Naive thymus-derived CD8-positive, alpha-beta T cell (primary cell): ENCODE data around the gene MSX2. TPM values are rescaled to one million over a fixed set of nuclear protein-coding genes. Genes with fewer than 3 reads are reported as not detected.
"Not testable (repeated sequence)": the region's sequence is repeated elsewhere in the genome, so short reads cannot be mapped to it uniquely, and the experiment has no call there.

Experiments
- ATAC-seq, 2 donors: fragments of 150-1000 bp; cut with Tn5 transposase in 1 of 2; sonication (Bioruptor Pico), chemical (Tn5 transposase) in 1 of 2; 1 replicate in 1 of 2; 2 replicates in 1 of 2; pipeline ENCODE4 v1.10.0; 2021; ENCODE audit warnings: mild to moderate bottlenecking in 2 of 2, moderate library complexity in 2 of 2
- POLR2A ChIA-PET: fragments of 350-600 bp; sonication (Branson Sonifier 250); formaldehyde crosslinking; loops from one replicate; lab custom pipeline; 2021; ENCODE audit warnings: antibody characterized with exemption; lab: Charles Lee
- DNase-seq, 10 donors: peaks; one replicate each; pipeline versions ENCODE4 v3.0.0 to v3.0.0-alpha.2; 2020 to 2022
- H3K27ac Mint-ChIP-seq, 10 donors: one replicate each; pipeline ENCODE4 v1.8.0; 2020 to 2022; ENCODE audit warnings: mild to moderate bottlenecking in 10 of 10, mixed read lengths in 10 of 10, moderate library complexity in 4 of 10, inconsistent platforms in 1 of 10
- H3K27me3 Mint-ChIP-seq, 5 donors: one replicate each; pipeline ENCODE4 v1.8.0; 2021 to 2022; ENCODE audit warnings: mixed read lengths in 5 of 5
- H3K36me3 Mint-ChIP-seq, 3 donors: one replicate each; pipeline ENCODE4 v1.8.0; 2020 to 2022; ENCODE audit warnings: mixed read lengths in 3 of 3, mild to moderate bottlenecking in 2 of 3, inconsistent platforms in 1 of 3
- H3K4me1 Mint-ChIP-seq, 4 donors: one replicate each; pipeline ENCODE4 v1.8.0; 2021 to 2022; ENCODE audit warnings: mixed read lengths in 4 of 4
- H3K4me3 Mint-ChIP-seq, 10 donors: one replicate each; pipeline ENCODE4 v1.8.0; 2020 to 2022; ENCODE audit warnings: mild to moderate bottlenecking in 10 of 10, mixed read lengths in 10 of 10, moderate library complexity in 6 of 10, inconsistent platforms in 1 of 10
- H3K9me3 Mint-ChIP-seq, 9 donors: one replicate each; pipeline ENCODE4 v1.8.0; 2020 to 2022; ENCODE audit warnings: mixed read lengths in 9 of 9, mild to moderate bottlenecking in 3 of 9, inconsistent platforms in 1 of 9, moderate library complexity in 1 of 9
- polyA plus RNA-seq, 3 donors: library from polyadenylated mRNA; unstranded; fragments of 300-500 nt; fragmentation: Illumina TruSeq; gene quantifications; one replicate each; pipeline ENCODE4 v1.2.3, GENCODE V29; 2021
- total RNA-seq, 8 experiments: library from RNA in 2 of 8; stranded (reverse) in 2 of 8; gene quantifications; one replicate each; pipeline ENCODE4 v1.2.3 and lab custom pipeline; 2021 to 2026

MSX2 gene
- total and polyA plus RNA-seq, 5 experiments from 2014 or later, result not detected

DNA sequence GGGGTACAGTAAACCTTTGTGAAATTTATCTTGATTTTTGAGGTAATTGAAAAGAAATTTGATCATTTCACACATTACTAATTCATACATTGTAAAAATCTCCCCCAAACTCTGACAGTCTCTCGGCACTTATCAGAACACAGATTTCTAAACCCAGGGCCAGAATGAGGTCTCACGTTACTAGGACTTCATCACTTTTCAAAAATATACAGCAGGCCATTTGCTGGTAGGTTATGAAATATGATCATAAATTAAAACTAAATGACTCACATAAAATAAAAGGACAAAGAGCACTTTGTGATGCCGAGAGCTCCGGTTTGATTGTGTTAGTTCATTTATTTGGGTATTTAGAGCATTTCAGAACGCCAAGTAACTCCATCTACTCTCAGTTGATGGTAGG, 17.0 kb downstream of the MSX2 start:
- ATAC-seq, result no peak
- no peak overlapping the region for H3K27ac Mint-ChIP-seq

GRCh38 chr5:174744896-174745295, 20.5 kb downstream of the MSX2 start:
- peaks cover 0 to 5% (median 0%) of the 10 kb centered on the region in 3 donors for H3K36me3 Mint-ChIP-seq
- no peak overlapping the region for H3K27ac Mint-ChIP-seq
- H3K9me3 Mint-ChIP-seq, result peaks cover 0 to 10% (median 2%) of the 10 kb centered on the region in 9 donors
- peaks cover 24 to 52% (median 28%) of the 10 kb centered on the region in 5 donors for H3K27me3 Mint-ChIP-seq
- ATAC-seq (no peak), DNase-seq (no peak)
- peaks cover 0 to 1% (median 0%) of the 10 kb centered on the region in 4 donors for H3K4me1 Mint-ChIP-seq
- POLR2A ChIA-PET, result no interaction called here
- no peak overlapping the region for H3K4me3 Mint-ChIP-seq

More for the DNA sequence above, 17.0 kb downstream of the MSX2 start:
- Mint-ChIP-seq H3K36me3 (no peaks in the 10 kb centered on the region), H3K27me3 (peaks cover 20 to 40% (median 26%) of the 10 kb centered on the region in 5 donors), H3K9me3 (peaks cover 0 to 10% (median 2%) of the 10 kb centered on the region in 9 donors), H3K4me1 (peaks cover 0 to 3% (median under 1%) of the 10 kb centered on the region in 4 donors), H3K4me3 (no peak overlapping the region)
- DNase-seq, result no peak
- POLR2A ChIA-PET, result no interaction called here

DNA sequence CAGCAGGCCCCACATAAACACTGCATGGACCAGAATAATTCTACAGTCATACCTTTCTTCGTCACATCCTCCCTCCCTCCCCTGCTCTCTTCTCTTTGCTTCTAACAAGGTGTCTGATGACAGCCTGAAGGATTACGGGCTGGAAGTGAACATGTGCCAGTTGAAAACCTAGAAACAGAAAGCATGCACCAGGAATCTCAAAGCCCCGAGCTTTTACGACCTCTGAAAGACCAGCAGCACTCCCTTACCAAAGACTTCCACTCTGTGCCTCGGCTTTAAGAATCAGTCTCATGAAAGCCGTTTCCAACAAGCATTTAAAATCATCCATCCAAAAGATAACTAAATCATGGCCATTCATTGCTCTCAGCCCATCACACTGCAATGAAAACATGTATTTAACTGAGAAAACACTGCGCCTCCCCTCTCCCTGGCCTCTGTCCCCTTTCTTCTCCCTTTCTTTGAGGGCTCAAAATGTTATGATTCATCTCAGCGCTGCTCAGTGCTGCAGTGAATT, 21.3 kb downstream of the MSX2 start:
- peaks cover 0 to 5% (median 0%) of the 10 kb centered on the region in 3 donors for H3K36me3 Mint-ChIP-seq
- POLR2A ChIA-PET, result no interaction called here
- H3K4me1 Mint-ChIP-seq, result peaks cover 0 to 1% (median 0%) of the 10 kb centered on the region in 4 donors
- ATAC-seq (no peak), DNase-seq (no peak)
- H3K27me3 Mint-ChIP-seq, result peaks cover 28 to 59% (median 33%) of the 10 kb centered on the region in 5 donors
- H3K9me3 Mint-ChIP-seq, result peaks cover 0 to 10% (median 2%) of the 10 kb centered on the region in 9 donors
- H3K27ac Mint-ChIP-seq, result peak overlapping the region in 1 of 10 donors; percentile 32
- H3K4me3 Mint-ChIP-seq, result no peak overlapping the region

GRCh38 chr5:174750711-174751110, 26.3 kb downstream of the MSX2 start:
- no peak overlapping the region for H3K27ac Mint-ChIP-seq
- peaks cover 0 to 5% (median 0%) of the 10 kb centered on the region in 3 donors for H3K36me3 Mint-ChIP-seq
- ATAC-seq, result no peak
- no peak for DNase-seq
- H3K9me3 Mint-ChIP-seq, result peaks cover 0 to 2% (median 0%) of the 10 kb centered on the region in 9 donors
- POLR2A ChIA-PET, result no interaction called here
- peaks cover 0 to 5% (median 0%) of the 10 kb centered on the region in 4 donors for H3K4me1 Mint-ChIP-seq
- no peak overlapping the region for H3K4me3 Mint-ChIP-seq
- H3K27me3 Mint-ChIP-seq, result peaks cover 35 to 69% (median 55%) of the 10 kb centered on the region in 5 donors

GRCh38 chr5:174751154-174752000, 27.0 kb downstream of the MSX2 start:
- H3K27me3 Mint-ChIP-seq, result peaks cover 31 to 63% (median 48%) of the 10 kb centered on the region in 5 donors
- H3K4me1 Mint-ChIP-seq, result peaks cover 0 to 5% (median 0%) of the 10 kb centered on the region in 4 donors
- peaks cover 0 to 5% (median 0%) of the 10 kb centered on the region in 3 donors for H3K36me3 Mint-ChIP-seq
- H3K9me3 Mint-ChIP-seq, result peaks cover 0 to 2% (median 0%) of the 10 kb centered on the region in 9 donors
- ATAC-seq, result no peak
- DNase-seq, result no peak
- no peak overlapping the region for H3K4me3 Mint-ChIP-seq
- H3K27ac Mint-ChIP-seq, result no peak overlapping the region
- POLR2A ChIA-PET, result no interaction called here

GRCh38 chr5:174752121-174752520, 27.7 kb downstream of the MSX2 start:
- no peak for DNase-seq
- peaks cover 0 to 2% (median 0%) of the 10 kb centered on the region in 9 donors for H3K9me3 Mint-ChIP-seq
- no peak overlapping the region for H3K4me3 Mint-ChIP-seq
- H3K27ac Mint-ChIP-seq, result no peak overlapping the region
- POLR2A ChIA-PET, result no interaction called here
- ATAC-seq, result no peak
- H3K36me3 Mint-ChIP-seq, result peaks cover 0 to 5% (median 0%) of the 10 kb centered on the region in 3 donors
- peaks cover 0 to 5% (median 0%) of the 10 kb centered on the region in 4 donors for H3K4me1 Mint-ChIP-seq
- H3K27me3 Mint-ChIP-seq, result peaks cover 28 to 55% (median 46%) of the 10 kb centered on the region in 5 donors

- H3K27me3 Mint-ChIP-seq, result peaks cover 12 to 29% (median 25%) of the 10 kb centered on the region in 5 donors
- H3K36me3 Mint-ChIP-seq, result no peaks in the 10 kb centered on the region
- POLR2A ChIA-PET, result no interaction called here
- DNase-seq (no peak), ATAC-seq (no peak)
- H3K4me3 Mint-ChIP-seq, result no peak overlapping the region
- H3K4me1 Mint-ChIP-seq, result peaks cover 0 to 5% (median 0%) of the 10 kb centered on the region in 4 donors
- peaks cover 0 to 8% (median 0%) of the 10 kb centered on the region in 9 donors for H3K9me3 Mint-ChIP-seq
- no peak overlapping the region for H3K27ac Mint-ChIP-seq
Observed at GRCh38 chr5:174755106-174755505, 30.7 kb downstream of the MSX2 start.

DNA sequence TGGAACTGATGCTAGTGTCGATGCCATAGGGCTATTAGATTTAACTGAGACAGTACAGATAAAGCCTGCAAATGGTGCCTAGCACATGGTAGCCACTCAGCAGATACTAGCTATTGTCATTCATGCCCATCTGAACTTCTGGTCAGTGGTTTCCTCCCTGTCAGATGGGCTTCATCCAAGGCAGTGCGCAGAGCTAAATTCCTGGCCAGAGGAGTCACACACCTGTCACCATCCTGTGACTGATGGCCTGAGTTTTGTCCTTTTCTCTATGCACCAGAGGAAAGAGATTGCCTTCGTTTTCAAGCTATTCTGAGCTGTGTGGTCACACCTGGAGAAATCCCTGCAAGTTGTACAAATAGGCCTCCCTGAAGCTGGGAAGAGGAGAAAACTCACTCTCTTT, 34.7 kb downstream of the MSX2 start:
- Mint-ChIP-seq H3K4me1 (no peaks in the 10 kb centered on the region), H3K27ac (no peak overlapping the region), H3K36me3 (no peaks in the 10 kb centered on the region), H3K9me3 (peaks cover 0 to 8% (median 0%) of the 10 kb centered on the region in 9 donors), H3K27me3 (peaks cover under 1 to 9% (median 3%) of the 10 kb centered on the region in 5 donors), H3K4me3 (no peak overlapping the region)
- ATAC-seq (no peak), DNase-seq (no peak)
- POLR2A ChIA-PET, result no interaction called here

DNA sequence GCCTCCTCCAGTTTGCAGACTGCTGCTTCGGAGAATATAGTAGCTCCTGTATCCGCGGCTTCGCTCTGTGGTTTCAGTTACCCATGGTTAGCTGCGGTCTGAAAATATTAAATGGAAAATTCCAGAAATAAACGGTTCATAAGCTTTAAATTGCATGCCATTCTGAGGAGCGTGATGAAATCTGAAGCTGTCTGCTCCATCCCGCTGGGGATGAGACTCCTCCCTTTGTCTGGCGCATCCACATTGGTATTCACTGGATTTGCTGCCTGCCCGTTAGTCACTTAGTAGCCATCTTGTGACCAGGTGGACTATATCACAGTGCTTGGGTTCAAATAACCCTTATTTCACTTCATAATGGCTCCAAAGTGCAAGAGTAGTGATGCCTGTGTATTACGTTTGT, 36.3 kb downstream of the MSX2 start:
- Mint-ChIP-seq H3K9me3 (peaks cover 0 to 8% (median 0%) of the 10 kb centered on the region in 9 donors), H3K27ac (no peak overlapping the region), H3K4me1 (no peaks in the 10 kb centered on the region), H3K36me3 (no peaks in the 10 kb centered on the region), H3K4me3 (no peak overlapping the region), H3K27me3 (peaks cover 0 to 8% (median 3%) of the 10 kb centered on the region in 5 donors)
- DNase-seq (no peak), ATAC-seq (no peak)
- POLR2A ChIA-PET, result no interaction called here

- DNase-seq, ATAC-seq, POLR2A ChIA-PET, H3K9me3 Mint-ChIP-seq, H3K4me1 Mint-ChIP-seq, H3K4me3 Mint-ChIP-seq, H3K27me3 Mint-ChIP-seq, H3K36me3 Mint-ChIP-seq, H3K27ac Mint-ChIP-seq: not testable (repeated sequence)
Observed at GRCh38 chr5:174761341-174761740, 37.0 kb downstream of the MSX2 start.

GRCh38 chr5:174764309-174764708, 39.9 kb downstream of the MSX2 start:
- DNase-seq, result no peak
- Mint-ChIP-seq H3K9me3 (peaks cover 0 to 10% (median 0%) of the 10 kb centered on the region in 9 donors), H3K36me3 (no peaks in the 10 kb centered on the region), H3K27ac (peak overlapping the region in 1 of 10 donors; percentile 24), H3K4me3 (no peak overlapping the region), H3K4me1 (no peaks in the 10 kb centered on the region), H3K27me3 (peaks cover 0 to 18% (median 6%) of the 10 kb centered on the region in 5 donors)
- POLR2A ChIA-PET, result no interaction called here
- no peak for ATAC-seq

DNA sequence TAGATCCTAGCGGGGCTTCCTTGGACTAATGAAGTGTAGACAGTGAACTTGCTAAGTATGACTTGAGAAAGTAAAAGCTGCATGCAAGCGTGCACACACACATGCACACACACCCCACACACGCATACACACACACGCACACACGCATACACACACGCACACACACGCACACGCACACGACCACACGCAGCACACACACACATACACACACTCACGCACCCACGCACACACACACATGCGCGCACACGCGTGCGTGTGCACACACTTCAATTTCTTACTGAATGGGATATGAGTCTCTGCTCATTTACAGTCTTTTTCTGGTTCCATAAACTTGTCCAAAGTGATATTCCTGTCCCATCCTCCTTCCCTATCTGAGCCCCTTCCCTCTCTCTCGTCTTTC, 41.2 kb downstream of the MSX2 start:
- no peaks in the 10 kb centered on the region for H3K36me3 Mint-ChIP-seq
- H3K4me1 Mint-ChIP-seq, result no peaks in the 10 kb centered on the region
- ATAC-seq (no peak), DNase-seq (no peak)
- H3K4me3 Mint-ChIP-seq, result no peak overlapping the region
- H3K27ac Mint-ChIP-seq, result no peak overlapping the region
- peaks cover 2 to 20% (median 6%) of the 10 kb centered on the region in 5 donors for H3K27me3 Mint-ChIP-seq
- POLR2A ChIA-PET, result no interaction called here
- peaks cover 0 to 10% (median 0%) of the 10 kb centered on the region in 9 donors for H3K9me3 Mint-ChIP-seq

- no peaks in the 10 kb centered on the region for H3K4me1 Mint-ChIP-seq
- POLR2A ChIA-PET, result no interaction called here
- ATAC-seq (no peak), DNase-seq (no peak)
- H3K4me3 Mint-ChIP-seq, result no peak overlapping the region
- peaks cover 0 to 21% (median 0%) of the 10 kb centered on the region in 9 donors for H3K9me3 Mint-ChIP-seq
- peaks cover 2 to 34% (median 17%) of the 10 kb centered on the region in 5 donors for H3K27me3 Mint-ChIP-seq
- no peak overlapping the region for H3K27ac Mint-ChIP-seq
- H3K36me3 Mint-ChIP-seq, result peaks cover 0 to 4% (median 0%) of the 10 kb centered on the region in 3 donors
Observed at GRCh38 chr5:174767670-174768069, 43.3 kb downstream of the MSX2 start.
